Gastrocnemius medialis (tissue), 4 donors: Measurements from ENCODE around the gene ABCA12.

Experiments used
- CTCF ChIP-seq, 5 experiments: fragments of 450-650 bp in 3 of 5; fragments of 200-600 bp in 2 of 5; sonication (generic) in 2 of 5; IDR thresholded peaks in 4 of 5; conservative IDR thresholded peaks in 1 of 5; 1 replicate in 4 of 5; 2 replicates in 1 of 5; pipeline ENCODE4 v1.5.1; 2016 to 2019; ENCODE audit warnings: antibody characterized with exemption in 5 of 5, mild to moderate bottlenecking in 3 of 5, moderate library complexity in 3 of 5
- POLR2A ChIP-seq, 2 donors: fragments of 450-650 bp; IDR thresholded peaks; one replicate each; pipeline ENCODE4 v1.6.1; 2017; ENCODE audit warnings: antibody characterized with exemption in 2 of 2, mild to moderate bottlenecking in 2 of 2, moderate library complexity in 2 of 2

GRCh38 chr2:215003001-215003400, 135.4 kb downstream of the ABCA12 start:
- TF ChIP-seq CTCF (IDR thresholded peaks at IDR 0.05 in 4 of 5, conservative IDR thresholded peaks at IDR 0.05 in 1 of 5): no peak
- no peak for TF ChIP-seq POLR2A (IDR thresholded peaks at IDR 0.05)
